ENCODE results near the gene PTCH1.

PTCH1 gene

DNA sequence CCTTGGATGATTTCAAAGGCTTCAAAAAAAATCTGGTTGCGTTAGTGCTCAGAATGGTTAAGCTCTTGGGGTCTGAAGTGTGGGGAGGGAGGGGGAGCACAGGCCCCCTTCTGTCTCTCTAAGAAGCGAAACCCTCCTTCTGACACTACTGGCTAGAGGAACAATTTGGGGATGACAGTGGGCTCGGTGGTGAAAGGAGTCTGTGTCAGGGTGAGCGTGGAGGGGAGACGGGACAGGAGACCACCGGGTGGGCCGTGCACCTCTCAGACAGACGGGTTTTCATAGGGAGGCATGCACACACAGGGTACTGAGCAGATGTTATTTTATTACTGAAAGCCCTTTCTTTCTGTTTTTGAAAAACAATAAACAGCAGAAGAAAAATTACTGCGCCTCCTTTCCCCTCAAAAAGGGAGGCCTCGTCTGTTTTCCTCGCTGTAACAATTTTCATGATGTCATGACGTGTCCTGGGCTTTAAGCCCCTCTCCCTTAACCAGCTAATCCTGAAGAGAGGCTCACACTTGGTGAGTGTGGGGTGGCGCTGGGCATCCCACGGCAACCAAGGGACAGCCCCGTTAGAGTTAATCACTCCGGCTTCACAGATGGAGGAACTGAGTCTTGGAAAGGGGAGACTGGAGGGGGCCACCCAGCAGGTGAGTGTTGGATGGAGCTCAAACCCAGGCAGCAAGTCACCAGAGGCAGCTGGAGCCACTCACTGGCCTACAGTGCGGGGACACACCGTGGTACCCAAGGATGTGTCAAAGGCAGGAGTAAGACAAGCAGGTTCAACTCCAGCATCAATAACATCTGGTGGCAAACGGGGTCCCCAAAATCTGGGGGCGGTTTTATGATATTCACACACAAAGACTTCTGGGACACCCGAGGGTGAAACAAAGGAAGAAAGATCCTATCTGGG, 53.4 kb downstream of the PTCH1 start:
- Histone ChIP-seq H3K9ac (ENCODE audit: low read length) (no peak overlapping the region), H3K4me1 (ENCODE audit: control insufficient read depth, insufficient read depth, low read length) (peaks cover 17% of the 10 kb centered on the region), H3K27ac (ENCODE audit: low read depth, low read length) (no peak overlapping the region)

DNA sequence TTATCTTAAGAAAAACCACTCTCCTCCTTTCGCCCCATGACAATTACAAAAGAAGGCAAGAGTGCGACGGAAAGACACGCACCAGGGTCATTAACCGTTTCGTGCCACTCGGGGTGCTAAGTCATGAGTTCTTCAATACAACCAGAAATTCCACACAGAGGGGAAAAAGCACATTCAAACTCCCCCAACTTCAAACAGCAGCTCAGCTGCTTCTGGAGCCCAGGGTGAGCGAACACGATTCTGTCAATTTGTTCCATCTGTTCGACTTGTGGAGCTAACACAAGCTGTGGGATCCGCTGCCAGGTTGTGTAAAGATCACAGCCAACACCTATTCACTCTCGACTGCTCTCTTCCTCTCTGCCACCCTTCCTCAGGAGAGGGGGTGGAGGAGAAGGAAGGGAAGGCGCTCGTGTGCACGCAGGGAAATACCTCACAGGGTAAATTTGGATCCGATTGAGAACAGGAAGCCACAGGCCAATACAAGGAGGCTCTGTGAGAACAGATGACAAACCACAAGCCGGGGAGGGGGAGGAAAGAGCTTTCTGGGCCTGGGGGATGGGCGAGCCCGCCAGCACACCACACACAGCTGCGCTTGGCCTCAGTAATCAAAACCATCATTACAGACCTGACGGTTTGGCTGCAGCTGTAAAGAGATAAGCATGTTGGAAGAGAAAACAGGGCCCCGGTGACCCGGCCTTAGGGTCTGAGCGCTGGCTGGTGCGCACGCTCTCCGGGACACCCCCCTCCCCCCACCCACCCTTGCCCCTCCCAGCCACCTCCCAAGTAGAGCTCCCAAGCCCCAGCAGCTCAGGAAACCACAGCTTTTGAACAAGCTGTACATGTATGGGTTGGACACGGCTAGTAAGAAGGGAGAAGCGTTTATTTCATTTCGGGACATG, 54.3 kb downstream of the PTCH1 start:
- no peak overlapping the region for H3K9ac ChIP-seq (ENCODE audit: low read length)

More for the DNA sequence above, 53.4 kb downstream of the PTCH1 start:
- Histone ChIP-seq H3K36me3 (ENCODE audit: control insufficient read depth, insufficient read depth, low read length) (peaks cover 3% of the 10 kb centered on the region), H3K4me3 (ENCODE audit: low read length) (peak overlapping the region; percentile 26), H3K27me3 (ENCODE audit: control insufficient read depth, insufficient read depth, low read length) (no peaks in the 10 kb centered on the region)

DNA sequence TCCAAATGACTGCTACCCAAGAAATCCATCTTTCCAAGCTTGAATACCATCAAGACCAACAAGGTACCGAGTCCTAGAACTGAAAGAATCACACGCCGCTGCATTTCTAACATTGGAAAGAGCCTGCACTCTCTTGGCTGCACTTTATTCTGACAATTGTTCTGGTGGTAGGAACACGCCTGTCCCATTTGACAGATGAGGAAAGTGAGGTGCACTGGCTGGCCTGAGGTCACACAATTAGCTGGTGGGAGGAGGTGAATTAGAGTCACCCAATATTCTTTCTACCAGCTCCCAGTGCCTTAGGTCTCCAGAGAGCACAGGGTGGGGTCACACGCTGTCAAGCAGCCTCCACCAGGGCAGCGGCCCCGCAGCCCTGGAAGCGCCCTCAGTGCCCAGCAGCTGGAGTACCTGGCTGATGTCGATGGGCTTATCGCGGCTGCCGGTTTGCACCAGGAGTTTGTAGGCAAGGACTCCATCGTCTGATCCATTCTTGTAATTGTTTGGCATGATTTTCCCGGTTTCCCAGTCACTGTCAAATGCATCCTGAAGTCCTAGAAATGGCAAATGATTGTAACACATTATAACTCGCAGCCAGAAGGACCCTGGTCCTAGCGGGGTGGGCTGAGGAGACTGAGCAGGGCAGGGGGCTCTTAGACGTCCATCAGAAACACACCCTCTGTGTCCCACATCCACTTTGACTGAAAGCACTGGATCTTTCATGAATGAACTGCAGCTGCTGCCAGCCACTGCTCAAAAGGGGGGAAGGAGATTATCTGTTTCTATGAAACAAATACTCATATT, 55.1 kb downstream of the PTCH1 start:
- no peak overlapping the region for H3K27ac ChIP-seq (ENCODE audit: low read depth, low read length)
- no peaks in the 10 kb centered on the region for H3K27me3 ChIP-seq (ENCODE audit: control insufficient read depth, insufficient read depth, low read length)
- no peaks in the 10 kb centered on the region for H3K36me3 ChIP-seq (ENCODE audit: control insufficient read depth, insufficient read depth, low read length)
- no peak overlapping the region for H3K9ac ChIP-seq (ENCODE audit: low read length)
- peaks cover 25% of the 10 kb centered on the region for H3K4me1 ChIP-seq (ENCODE audit: control insufficient read depth, insufficient read depth, low read length)
- H3K4me3 ChIP-seq (ENCODE audit: low read length): no peak overlapping the region

More for the DNA sequence above, 54.3 kb downstream of the PTCH1 start:
- Histone ChIP-seq H3K36me3 (ENCODE audit: control insufficient read depth, insufficient read depth, low read length) (no peaks in the 10 kb centered on the region), H3K27ac (ENCODE audit: low read depth, low read length) (peak overlapping the region; percentile 27), H3K4me1 (ENCODE audit: control insufficient read depth, insufficient read depth, low read length) (peaks cover 25% of the 10 kb centered on the region), H3K27me3 (ENCODE audit: control insufficient read depth, insufficient read depth, low read length) (no peaks in the 10 kb centered on the region), H3K4me3 (ENCODE audit: low read length) (peak overlapping the region; percentile 38)

DNA sequence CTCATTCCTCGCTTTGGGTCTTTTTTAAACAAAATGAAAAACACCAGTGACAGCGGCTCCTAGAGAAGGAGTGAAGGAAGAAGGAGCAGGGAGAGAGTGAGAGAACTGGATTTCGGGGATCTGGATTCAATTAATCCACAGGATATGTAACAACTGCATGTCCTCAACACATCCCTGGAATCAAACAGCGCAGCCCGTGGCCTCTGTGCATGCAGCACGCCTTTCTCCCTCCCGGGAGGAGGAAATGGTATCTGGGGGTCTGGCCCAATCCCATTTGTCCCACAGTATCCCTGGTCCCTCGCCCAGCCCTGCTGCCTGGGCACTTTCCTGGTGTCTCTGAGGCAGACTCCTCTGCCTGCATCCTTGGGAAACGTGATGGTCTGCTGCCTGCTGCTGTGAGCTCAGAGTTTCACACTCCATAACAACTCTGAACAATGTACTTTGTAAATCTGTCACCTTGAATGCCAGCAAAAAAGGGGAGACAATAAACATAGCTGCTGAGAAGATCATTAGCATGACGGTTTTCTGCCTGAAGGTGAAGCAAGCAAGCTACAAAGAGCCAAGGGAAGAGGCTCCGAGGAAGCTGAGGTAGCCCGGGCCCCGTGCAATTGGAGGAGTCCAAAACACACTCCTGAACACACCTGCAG, 56.1 kb downstream of the PTCH1 start:
- Histone ChIP-seq H3K27ac (ENCODE audit: low read depth, low read length) (peak overlapping the region; percentile 29), H3K4me3 (ENCODE audit: low read length) (no peak overlapping the region), H3K9ac (ENCODE audit: low read length) (no peak overlapping the region), H3K36me3 (ENCODE audit: control insufficient read depth, insufficient read depth, low read length) (no peaks in the 10 kb centered on the region), H3K4me1 (ENCODE audit: control insufficient read depth, insufficient read depth, low read length) (peaks cover 25% of the 10 kb centered on the region), H3K27me3 (ENCODE audit: control insufficient read depth, insufficient read depth, low read length) (no peaks in the 10 kb centered on the region)

DNA sequence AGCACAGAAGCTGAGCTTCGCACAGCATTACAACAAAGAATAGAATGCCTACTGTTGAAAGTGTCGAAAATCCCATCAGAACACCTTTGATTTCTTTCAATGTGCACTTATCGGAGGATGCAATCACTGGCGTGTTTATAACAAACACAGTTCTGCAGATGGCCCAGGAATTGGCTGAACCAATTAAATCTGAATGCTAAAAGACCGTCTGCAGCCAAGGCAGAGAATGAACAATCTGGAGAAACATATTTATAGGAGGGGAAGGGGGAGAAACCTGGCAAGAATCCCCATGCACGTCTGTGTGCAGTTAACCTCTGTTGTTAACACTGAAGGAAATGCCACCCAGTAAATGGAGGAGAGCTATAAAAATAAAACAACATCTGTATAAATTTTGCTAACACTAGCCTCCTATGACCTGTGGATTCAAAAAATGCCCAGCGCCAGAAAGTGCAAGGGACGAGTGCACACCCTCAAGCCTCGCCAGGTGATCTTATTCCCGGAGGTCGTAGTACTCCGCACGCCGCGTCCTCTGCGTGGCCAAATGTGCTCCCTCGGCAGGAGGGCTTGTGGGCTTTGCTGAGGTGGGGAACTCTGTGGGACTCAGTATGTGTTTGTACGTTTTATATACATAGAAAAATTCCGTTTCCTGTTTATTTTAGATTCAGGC, 56.8 kb downstream of the PTCH1 start:
- Histone ChIP-seq H3K4me3 (ENCODE audit: low read length) (no peak overlapping the region), H3K36me3 (ENCODE audit: control insufficient read depth, insufficient read depth, low read length) (no peaks in the 10 kb centered on the region), H3K27me3 (ENCODE audit: control insufficient read depth, insufficient read depth, low read length) (no peaks in the 10 kb centered on the region), H3K27ac (ENCODE audit: low read depth, low read length) (peak overlapping the region; percentile 29), H3K4me1 (ENCODE audit: control insufficient read depth, insufficient read depth, low read length) (peaks cover 25% of the 10 kb centered on the region), H3K9ac (ENCODE audit: low read length) (no peak overlapping the region)

GRCh38 chr9:95459178-95459577, 57.6 kb downstream of the PTCH1 start:
- Histone ChIP-seq H3K4me3 (ENCODE audit: low read length) (no peak overlapping the region), H3K27ac (ENCODE audit: low read depth, low read length) (peak overlapping the region; percentile 29), H3K36me3 (ENCODE audit: control insufficient read depth, insufficient read depth, low read length) (peaks cover under 1% of the 10 kb centered on the region), H3K4me1 (ENCODE audit: control insufficient read depth, insufficient read depth, low read length) (peaks cover 25% of the 10 kb centered on the region), H3K27me3 (ENCODE audit: control insufficient read depth, insufficient read depth, low read length) (no peaks in the 10 kb centered on the region), H3K9ac (ENCODE audit: low read length) (no peak overlapping the region)

DNA sequence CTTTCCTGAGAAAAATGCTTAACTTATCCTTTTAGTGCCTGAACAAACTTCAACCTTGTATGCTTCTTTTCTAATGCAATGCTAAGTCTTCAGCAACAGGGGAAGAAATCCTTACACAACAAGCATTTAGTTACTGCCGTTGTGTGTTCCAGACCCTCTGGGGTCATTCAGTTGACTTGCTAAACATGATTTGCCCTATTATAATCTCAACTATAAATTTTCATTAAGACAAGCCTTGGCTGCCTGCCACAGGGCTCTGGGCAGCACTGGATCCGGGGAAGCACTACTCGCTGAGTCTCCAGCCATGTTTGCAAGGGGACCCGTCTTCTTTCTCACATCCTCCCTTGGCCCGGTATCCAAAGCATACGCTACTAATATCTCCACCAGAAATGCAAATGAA, 58.1 kb downstream of the PTCH1 start:
- Histone ChIP-seq H3K4me1 (ENCODE audit: control insufficient read depth, insufficient read depth, low read length) (peaks cover 25% of the 10 kb centered on the region), H3K4me3 (ENCODE audit: low read length) (no peak overlapping the region), H3K27ac (ENCODE audit: low read depth, low read length) (no peak overlapping the region), H3K9ac (ENCODE audit: low read length) (no peak overlapping the region), H3K27me3 (ENCODE audit: control insufficient read depth, insufficient read depth, low read length) (no peaks in the 10 kb centered on the region), H3K36me3 (ENCODE audit: control insufficient read depth, insufficient read depth, low read length) (peaks cover 5% of the 10 kb centered on the region)

DNA sequence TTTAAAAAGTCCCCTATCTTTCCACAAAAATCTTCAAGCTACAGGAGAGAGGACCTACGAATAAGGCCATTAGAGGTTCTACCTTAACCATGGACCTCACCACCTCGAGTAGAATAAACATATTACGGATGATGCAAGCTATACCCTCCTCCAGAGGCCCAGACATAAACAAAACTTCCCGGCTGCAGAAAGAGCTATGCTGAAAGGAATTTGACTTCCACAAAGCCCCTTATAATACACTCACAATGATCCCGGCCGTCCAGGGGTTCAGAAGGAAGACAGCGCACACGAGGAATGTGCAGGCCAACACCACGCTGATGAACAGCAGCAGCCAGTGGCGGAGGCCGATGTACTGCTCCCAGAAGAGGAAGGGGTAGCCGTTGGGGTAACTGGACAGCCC, 59.0 kb downstream of the PTCH1 start:
- peaks cover 25% of the 10 kb centered on the region for H3K4me1 ChIP-seq (ENCODE audit: control insufficient read depth, insufficient read depth, low read length)
- H3K9ac ChIP-seq (ENCODE audit: low read length): no peak overlapping the region

DNA sequence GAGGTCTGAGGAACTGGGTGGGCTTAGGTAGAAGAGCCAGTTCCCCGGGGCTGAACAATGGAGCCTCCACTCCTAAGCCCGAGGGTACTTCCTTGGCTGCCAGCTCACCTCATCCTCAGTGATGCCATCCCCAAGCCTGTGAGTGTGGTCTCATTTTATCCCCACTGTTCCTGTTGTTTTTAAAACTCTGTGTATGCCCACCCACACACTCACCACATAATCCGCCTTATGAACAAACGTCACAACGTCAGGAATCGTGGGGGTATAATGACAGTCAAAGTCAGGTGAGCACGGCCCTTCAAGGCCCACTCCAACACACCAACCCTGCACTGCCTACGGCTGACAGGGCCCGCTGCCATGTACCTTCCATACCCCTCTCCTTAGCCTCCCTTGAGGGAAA, 61.1 kb downstream of the PTCH1 start:
- H3K36me3 ChIP-seq (ENCODE audit: control insufficient read depth, insufficient read depth, low read length): peaks cover 11% of the 10 kb centered on the region

More for the DNA sequence above, 59.0 kb downstream of the PTCH1 start:
- H3K27ac ChIP-seq (ENCODE audit: low read depth, low read length): no peak overlapping the region
- H3K4me3 ChIP-seq (ENCODE audit: low read length): no peak overlapping the region
- H3K27me3 ChIP-seq (ENCODE audit: control insufficient read depth, insufficient read depth, low read length): no peaks in the 10 kb centered on the region
- peaks cover 7% of the 10 kb centered on the region for H3K36me3 ChIP-seq (ENCODE audit: control insufficient read depth, insufficient read depth, low read length)

DNA sequence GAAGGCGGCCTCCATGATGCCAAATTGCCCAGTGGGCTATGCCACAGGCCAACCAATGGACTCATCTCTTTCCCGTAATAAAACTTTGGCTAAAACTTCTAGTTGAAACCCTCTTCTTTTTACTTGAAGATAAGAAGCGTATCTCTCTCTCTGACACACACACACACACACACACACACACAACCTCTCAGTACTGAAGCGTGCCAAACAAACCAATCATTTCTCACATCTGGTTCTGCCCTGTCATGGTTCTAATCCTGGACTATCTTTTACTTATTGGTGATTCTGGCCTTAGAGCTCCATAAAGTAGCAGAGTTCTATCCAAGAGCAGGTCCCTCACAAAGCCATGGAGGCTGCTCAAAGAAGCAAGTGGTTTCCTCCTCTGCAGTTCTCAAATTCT, 64.6 kb downstream of the PTCH1 start:
- Histone ChIP-seq H3K36me3 (ENCODE audit: control insufficient read depth, insufficient read depth, low read length) (peaks cover 15% of the 10 kb centered on the region), H3K9ac (ENCODE audit: low read length) (no peak overlapping the region), H3K4me1 (ENCODE audit: control insufficient read depth, insufficient read depth, low read length) (peaks cover 18% of the 10 kb centered on the region), H3K27me3 (ENCODE audit: control insufficient read depth, insufficient read depth, low read length) (no peaks in the 10 kb centered on the region), H3K27ac (ENCODE audit: low read depth, low read length) (no peak overlapping the region), H3K4me3 (ENCODE audit: low read length) (no peak overlapping the region)

More for the DNA sequence above, 61.1 kb downstream of the PTCH1 start:
- Histone ChIP-seq H3K4me3 (ENCODE audit: low read length) (no peak overlapping the region), H3K4me1 (ENCODE audit: control insufficient read depth, insufficient read depth, low read length) (peaks cover 31% of the 10 kb centered on the region), H3K27me3 (ENCODE audit: control insufficient read depth, insufficient read depth, low read length) (no peaks in the 10 kb centered on the region), H3K27ac (ENCODE audit: low read depth, low read length) (no peak overlapping the region), H3K9ac (ENCODE audit: low read length) (no peak overlapping the region)

DNA sequence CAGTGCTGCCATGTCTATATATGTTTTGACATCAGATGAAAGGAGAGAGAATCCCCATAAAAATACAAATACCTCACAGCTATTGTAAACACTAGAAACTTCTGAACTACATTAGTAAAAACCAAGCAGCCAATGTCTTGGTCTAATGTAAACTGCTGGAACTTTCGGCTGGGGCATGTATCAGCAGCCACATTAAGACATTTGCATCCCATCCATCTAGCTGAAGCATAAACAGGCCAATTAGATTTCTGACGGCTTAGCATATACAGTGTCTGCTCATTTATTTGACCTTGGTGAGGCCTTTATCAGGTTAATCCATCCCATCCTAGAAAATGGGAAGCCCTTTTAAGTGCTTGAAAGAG, 65.7 kb downstream of the PTCH1 start:
- H3K4me3 ChIP-seq (ENCODE audit: low read length): no peak overlapping the region
- no peaks in the 10 kb centered on the region for H3K27me3 ChIP-seq (ENCODE audit: control insufficient read depth, insufficient read depth, low read length)
- H3K27ac ChIP-seq (ENCODE audit: low read depth, low read length): peak overlapping the region; percentile 33
- peaks cover 18% of the 10 kb centered on the region for H3K4me1 ChIP-seq (ENCODE audit: control insufficient read depth, insufficient read depth, low read length)
- peaks cover 24% of the 10 kb centered on the region for H3K36me3 ChIP-seq (ENCODE audit: control insufficient read depth, insufficient read depth, low read length)
- no peak overlapping the region for H3K9ac ChIP-seq (ENCODE audit: low read length)

Measured in rectal smooth muscle tissue (tissue), 1 donor.